Gastrocnemius medialis (tissue), 4 donors: Measurements from ENCODE around the gene FBXO46. TPM values are rescaled to one million over a fixed set of nuclear protein-coding genes. Genes with fewer than 3 reads are reported as not detected.

ENCODE experiments used
- ATAC-seq, 2 donors: fragments of 150-250 bp; one replicate each; pipeline ENCODE4 v1.9.1; 2016
- DNase-seq, 2 donors: peaks; one replicate each; pipeline ENCODE4 v3.0.0-alpha.2; 2019
- H3K27ac ChIP-seq, 4 donors: fragments of 200-600 bp; sonication (generic); 1 replicate in 1 of 4; 2 replicates in 3 of 4; pipeline ENCODE4 v1.5.1; 2016 to 2018; ENCODE audit warnings: mild to moderate bottlenecking in 2 of 4, moderate library complexity in 1 of 4
- H3K27me3 ChIP-seq, 3 donors: fragments of 200-600 bp; sonication (generic) in 2 of 3; 1 replicate in 1 of 3; 2 replicates in 2 of 3; pipeline versions ENCODE4 v1.5.1 to v1.6.0; 2016 to 2019; ENCODE audit warnings: mild to moderate bottlenecking in 1 of 3, moderate library complexity in 1 of 3
- H3K36me3 ChIP-seq, 2 donors: fragments of 200-600 bp; sonication (generic) in 1 of 2; one replicate each; pipeline ENCODE4 v1.5.1; 2017 to 2018
- H3K4me1 ChIP-seq, 2 donors: fragments of 200-600 bp; sonication (generic) in 1 of 2; one replicate each; pipeline ENCODE4 v1.5.1; 2016 to 2017; ENCODE audit warnings: mild to moderate bottlenecking in 2 of 2
- H3K4me3 ChIP-seq, 4 donors: fragments of 200-600 bp; sonication (generic) in 3 of 4; 1 replicate in 1 of 4; 2 replicates in 3 of 4; pipeline ENCODE4 v1.5.1; 2016 to 2019; ENCODE audit warnings: mild to moderate bottlenecking in 2 of 4
- H3K9me3 ChIP-seq, 3 donors: fragments of 200-600 bp; sonication (generic) in 2 of 3; 1 replicate in 1 of 3; 2 replicates in 2 of 3; pipeline ENCODE4 v1.5.1; 2016 to 2019
- CTCF ChIP-seq, 5 experiments: fragments of 450-650 bp in 3 of 5; fragments of 200-600 bp in 2 of 5; sonication (generic) in 2 of 5; IDR thresholded peaks in 4 of 5; conservative IDR thresholded peaks in 1 of 5; 1 replicate in 4 of 5; 2 replicates in 1 of 5; pipeline ENCODE4 v1.5.1; 2016 to 2019; ENCODE audit warnings: antibody characterized with exemption in 5 of 5, mild to moderate bottlenecking in 3 of 5, moderate library complexity in 3 of 5
- POLR2A ChIP-seq, 2 donors: fragments of 450-650 bp; IDR thresholded peaks; one replicate each; pipeline ENCODE4 v1.6.1; 2017; ENCODE audit warnings: antibody characterized with exemption in 2 of 2, mild to moderate bottlenecking in 2 of 2, moderate library complexity in 2 of 2
- in situ Hi-C, 4 donors: fragments of 200-750 bp; cut with MboI; loops; one replicate each; pipeline versions ENCODE4 v1.15.0 to v1.8.0; 2017; ENCODE audit warnings: low sequenced_read_pairs in 4 of 4
- intact Hi-C: fragments of 100-400 bp; cut with DNase I; formaldehyde crosslinking; loops from one replicate; pipeline ENCODE4 v1.15.1; 2023; ENCODE audit warnings: low total_unique reads
- total RNA-seq, 4 donors: library from RNA; depleted of rRNA; stranded (reverse); fragments of >200 nt; gene quantifications; one replicate each; pipeline versions ENCODE4 v1.1.0 to v1.2.3, GENCODE V29; 2016

The FBXO46 gene
- total RNA-seq, 4 donors from 2014 or later: 6.6 to 14.3 (median 8.7) TPM

GRCh38 chr19:45705710-45706415, 24.8 kb downstream of the FBXO46 start:
- ATAC-seq (no peak), DNase-seq (no peak)
- peaks cover 0 to 7% of the 10 kb centered on the region in 2 donors for H3K36me3 ChIP-seq
- no peaks in the 10 kb centered on the region for H3K9me3 ChIP-seq
- in situ Hi-C loops: no loop called here
- peaks cover 5 to 9% of the 10 kb centered on the region in 2 donors for H3K4me1 ChIP-seq
- H3K27me3 ChIP-seq: no peaks in the 10 kb centered on the region
- intact Hi-C loops: no loop called here
- no peak overlapping the region for H3K27ac ChIP-seq
- H3K4me3 ChIP-seq: no peak overlapping the region
- no peak for TF ChIP-seq CTCF (IDR thresholded peaks at IDR 0.05 in 4 of 5, conservative IDR thresholded peaks at IDR 0.05 in 1 of 5)
- no peak for TF ChIP-seq POLR2A (IDR thresholded peaks at IDR 0.05)

- TF ChIP-seq POLR2A (IDR thresholded peaks at IDR 0.05): no peak
- no peak for TF ChIP-seq CTCF (IDR thresholded peaks at IDR 0.05 in 4 of 5, conservative IDR thresholded peaks at IDR 0.05 in 1 of 5)
- Histone ChIP-seq H3K27ac (no peak overlapping the region), H3K4me3 (no peak overlapping the region), H3K36me3 (peaks cover 0 to 7% of the 10 kb centered on the region in 2 donors), H3K9me3 (no peaks in the 10 kb centered on the region), H3K27me3 (no peaks in the 10 kb centered on the region), H3K4me1 (peaks cover 5 to 9% of the 10 kb centered on the region in 2 donors)
- no peak for DNase-seq
- ATAC-seq: no peak
- intact Hi-C loops: no loop called here
- in situ Hi-C loops: no loop called here
Measured at GRCh38 chr19:45705115-45705514, 25.6 kb downstream of the FBXO46 start.

- Histone ChIP-seq H3K4me1 (peaks cover under 1 to 1% of the 10 kb centered on the region in 2 donors), H3K27me3 (no peaks in the 10 kb centered on the region), H3K36me3 (peaks cover 0 to 8% of the 10 kb centered on the region in 2 donors), H3K27ac (no peak overlapping the region), H3K4me3 (no peak overlapping the region), H3K9me3 (no peaks in the 10 kb centered on the region)
- TF ChIP-seq CTCF (IDR thresholded peaks at IDR 0.05 in 4 of 5, conservative IDR thresholded peaks at IDR 0.05 in 1 of 5) (no peak), POLR2A (IDR thresholded peaks at IDR 0.05) (no peak)
- no peak for DNase-seq
- intact Hi-C loops (no loop called here), in situ Hi-C loops (no loop called here)
- ATAC-seq: no peak
Measured at GRCh38 chr19:45701676-45702075, 29.0 kb downstream of the FBXO46 start.

GRCh38 chr19:45693106-45693788, 37.4 kb downstream of the FBXO46 start:
- ATAC-seq: no peak

More at GRCh38 chr19:45693106-45693788, 37.4 kb downstream of the FBXO46 start:
- peak in 1 of 2 donors; percentile 66 for DNase-seq
- H3K4me3 ChIP-seq: peak overlapping the region; percentile 77 to 97 (median 86)
- intact Hi-C loops (loop anchor here (1.0 kb wide), 1 partner anchor 37 kb away; the partner anchor contains the start of gene FBXO46), in situ Hi-C loops (no loop called here)
- no peaks in the 10 kb centered on the region for H3K9me3 ChIP-seq
- peaks cover 8 to 16% of the 10 kb centered on the region in 2 donors for H3K4me1 ChIP-seq
- TF ChIP-seq POLR2A (IDR thresholded peaks at IDR 0.05) (no peak), CTCF (IDR thresholded peaks at IDR 0.05 in 4 of 5, conservative IDR thresholded peaks at IDR 0.05 in 1 of 5) (peak; percentile 75 to 93 (median 86))
- H3K36me3 ChIP-seq: peaks cover 0 to 15% of the 10 kb centered on the region in 2 donors
- peak overlapping the region; percentile 90 to 96 (median 94) for H3K27ac ChIP-seq
- no peaks in the 10 kb centered on the region for H3K27me3 ChIP-seq
